Lung (tissue), 12 donors: ENCODE measurements around the gene SRD5A3. TPM values are rescaled to one million over a fixed set of nuclear protein-coding genes. Genes with fewer than 3 reads are reported as not detected.

Experiments
- ATAC-seq: fragments of 200-7000 bp; cut with Tn5 transposase; one replicate; pipeline ENCODE4 v1.9.1; 2020; ENCODE audit warnings: moderate number of reproducible peaks; ENCODE audit not compliant: insufficient read depth, low FRiP score
- DNase-seq, 3 donors: peaks; one replicate each; pipeline ENCODE4 v3.0.0-alpha.2; 2013 to 2017
- H3K27ac ChIP-seq, 2 donors: one replicate each; pipeline ENCODE4 v1.5.1; 2013; ENCODE audit warnings: mild to moderate bottlenecking in 2 of 2, moderate library complexity in 2 of 2, control low read depth in 1 of 2, inconsistent platforms in 1 of 2, low read depth in 1 of 2, low read length in 1 of 2
- H3K27me3 ChIP-seq, 3 donors: one replicate each; pipeline ENCODE4 v1.5.1; 2013; ENCODE audit warnings: low read length in 2 of 3; ENCODE audit not compliant: control insufficient read depth in 3 of 3, insufficient read depth in 3 of 3
- H3K36me3 ChIP-seq, 4 donors: one replicate each; pipeline ENCODE4 v1.5.1; 2013; ENCODE audit warnings: low read length in 4 of 4, mild to moderate bottlenecking in 1 of 4, moderate library complexity in 1 of 4; ENCODE audit not compliant: control insufficient read depth in 4 of 4, insufficient read depth in 4 of 4
- H3K4me1 ChIP-seq, 5 donors: one replicate each; pipeline ENCODE4 v1.5.1; 2013; ENCODE audit warnings: low read length in 5 of 5, mild to moderate bottlenecking in 2 of 5, moderate library complexity in 1 of 5; ENCODE audit not compliant: control insufficient read depth in 5 of 5, insufficient read depth in 5 of 5
- H3K4me3 ChIP-seq: one replicate; pipeline ENCODE4 v1.5.1; 2013; ENCODE audit warnings: mild to moderate bottlenecking, control low read depth, moderate library complexity
- H3K9ac ChIP-seq, 2 donors: one replicate each; pipeline ENCODE4 v1.5.1; 2013; ENCODE audit warnings: low read length in 2 of 2, control low read depth in 1 of 2; ENCODE audit not compliant: insufficient read depth in 1 of 2
- H3K9me3 ChIP-seq, 4 donors: one replicate each; pipeline ENCODE4 v1.5.1; 2013; ENCODE audit warnings: low read length in 3 of 4, mild to moderate bottlenecking in 1 of 4, moderate library complexity in 1 of 4; ENCODE audit not compliant: control insufficient read depth in 4 of 4, insufficient read depth in 3 of 4
- WGBS, 2 donors: extraction: QIAGEN DNeasy Blood & Tissue Kit; methylation state at CpG; one replicate each; pipeline ENCODE4 v1.1.7; 2013; 5-methylcytosine and 5-hydroxymethylcytosine counted together
- polyA plus RNA-seq, 2 donors: library from polyadenylated mRNA; stranded (reverse); fragments of 200-250 nt; gene quantifications; one replicate each; pipeline ENCODE4 v1.2.1, GENCODE V29; 2013
- total RNA-seq, 2 donors: library from RNA; depleted of rRNA in 1 of 2; stranded (reverse); fragments of >200 nt in 1 of 2; gene quantifications; one replicate each; pipeline ENCODE4 v1.2.1, GENCODE V29; 2014 to 2021
- TF ChIP-seq, protein P1 (sequence below): IDR thresholded peaks from 2 replicates; pipeline ENCODE4 v1.5.1; 2012; ENCODE audit warnings: mild to moderate bottlenecking; ENCODE audit errors: control extremely low read depth, extremely low read depth
- donor health status: control.
- donor health status: control.
- donor health status: Bipolar disorder and iron deficiency.
- donor health status: healthy.
- donor health status: DM: yes; HTN: yes; CAD: no.

The SRD5A3 gene
- total and polyA plus RNA-seq, 4 donors = 13.6 to 37.1 (median 24.0) TPM

DNA sequence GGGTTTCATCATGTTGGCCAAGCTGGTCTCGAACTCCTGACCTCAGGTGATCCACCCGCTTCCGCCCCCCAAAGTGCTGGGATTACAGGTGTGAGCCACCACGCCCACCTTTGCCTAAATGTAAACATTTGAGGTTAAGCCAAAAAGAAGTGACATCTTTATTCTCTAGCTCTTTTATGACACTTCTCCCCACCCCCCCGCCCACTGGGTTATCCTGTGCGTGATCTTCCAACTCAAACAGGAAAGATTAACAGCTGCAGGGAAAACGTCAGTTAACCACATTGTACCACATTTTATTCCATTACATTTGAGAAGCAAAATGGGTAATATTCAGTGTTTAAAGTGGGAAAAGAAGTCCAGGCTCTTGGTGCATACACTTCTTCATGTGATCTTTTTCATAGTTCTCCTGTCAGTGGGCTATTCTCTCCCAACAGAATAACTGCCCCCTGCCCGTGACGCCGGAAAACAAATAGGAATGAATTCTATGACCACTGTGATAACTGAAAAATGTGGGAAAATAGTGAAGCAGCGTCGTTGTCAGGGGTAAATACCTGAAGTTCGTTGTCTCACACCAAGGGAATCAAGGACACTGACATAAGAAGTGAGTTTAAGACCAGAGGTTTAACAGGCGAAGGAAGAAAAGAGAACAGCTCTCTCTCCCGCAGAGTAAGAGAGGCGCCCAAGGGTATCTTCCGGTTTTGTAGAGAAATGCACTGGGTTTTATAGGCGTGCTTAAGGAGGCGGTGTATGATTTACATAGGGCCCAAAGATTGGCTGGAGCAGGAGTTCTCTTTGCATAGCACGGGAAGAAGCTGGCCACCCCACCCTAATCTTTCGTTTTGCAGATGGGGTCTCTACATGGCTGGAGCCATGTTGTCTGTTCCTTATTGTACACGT, 9.7 kb upstream of the SRD5A3 start:
- Histone ChIP-seq H3K9ac (no peak overlapping the region), H3K9me3 (peaks cover 0 to 2% (median 0%) of the 10 kb centered on the region in 4 donors), H3K27ac (no peak overlapping the region), H3K36me3 (no peaks in the 10 kb centered on the region), H3K4me1 (no peaks in the 10 kb centered on the region), H3K4me3 (no peak overlapping the region), H3K27me3 (no peaks in the 10 kb centered on the region)
- ATAC-seq (no peak), DNase-seq (no peak)
- TF ChIP-seq, protein P1, sequence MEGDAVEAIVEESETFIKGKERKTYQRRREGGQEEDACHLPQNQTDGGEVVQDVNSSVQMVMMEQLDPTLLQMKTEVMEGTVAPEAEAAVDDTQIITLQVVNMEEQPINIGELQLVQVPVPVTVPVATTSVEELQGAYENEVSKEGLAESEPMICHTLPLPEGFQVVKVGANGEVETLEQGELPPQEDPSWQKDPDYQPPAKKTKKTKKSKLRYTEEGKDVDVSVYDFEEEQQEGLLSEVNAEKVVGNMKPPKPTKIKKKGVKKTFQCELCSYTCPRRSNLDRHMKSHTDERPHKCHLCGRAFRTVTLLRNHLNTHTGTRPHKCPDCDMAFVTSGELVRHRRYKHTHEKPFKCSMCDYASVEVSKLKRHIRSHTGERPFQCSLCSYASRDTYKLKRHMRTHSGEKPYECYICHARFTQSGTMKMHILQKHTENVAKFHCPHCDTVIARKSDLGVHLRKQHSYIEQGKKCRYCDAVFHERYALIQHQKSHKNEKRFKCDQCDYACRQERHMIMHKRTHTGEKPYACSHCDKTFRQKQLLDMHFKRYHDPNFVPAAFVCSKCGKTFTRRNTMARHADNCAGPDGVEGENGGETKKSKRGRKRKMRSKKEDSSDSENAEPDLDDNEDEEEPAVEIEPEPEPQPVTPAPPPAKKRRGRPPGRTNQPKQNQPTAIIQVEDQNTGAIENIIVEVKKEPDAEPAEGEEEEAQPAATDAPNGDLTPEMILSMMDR = no peak
- 61 to 77% methylated on average over 22 of the region's 22 CpGs for WGBS, 2 donors

DNA sequence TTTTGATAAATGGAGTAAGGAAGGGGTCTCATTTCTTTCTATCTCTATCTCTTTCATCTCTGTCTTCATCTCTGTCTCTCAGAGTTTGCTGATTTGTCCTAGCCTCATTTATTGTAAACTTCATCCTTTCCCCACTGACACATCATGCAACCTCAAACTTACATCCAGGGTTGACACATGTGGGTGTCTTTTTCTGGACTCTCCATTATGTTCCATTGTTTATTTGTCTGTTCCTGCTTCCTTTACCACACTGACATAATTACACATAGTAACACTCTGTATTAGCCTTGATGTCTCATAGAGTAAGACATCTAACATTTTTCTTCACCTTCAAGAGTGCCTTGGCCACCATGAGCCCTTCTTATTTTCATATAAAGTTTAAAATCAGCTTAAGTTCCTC, 8.1 kb upstream of the SRD5A3 start:
- TF ChIP-seq, protein P1 = no peak
- Histone ChIP-seq H3K36me3 (no peaks in the 10 kb centered on the region), H3K27me3 (no peaks in the 10 kb centered on the region), H3K27ac (no peak overlapping the region), H3K4me1 (no peaks in the 10 kb centered on the region), H3K9me3 (peaks cover 0 to 2% (median 0%) of the 10 kb centered on the region in 4 donors), H3K4me3 (no peak overlapping the region), H3K9ac (no peak overlapping the region)
- ATAC-seq (no peak), DNase-seq (no peak)

DNA sequence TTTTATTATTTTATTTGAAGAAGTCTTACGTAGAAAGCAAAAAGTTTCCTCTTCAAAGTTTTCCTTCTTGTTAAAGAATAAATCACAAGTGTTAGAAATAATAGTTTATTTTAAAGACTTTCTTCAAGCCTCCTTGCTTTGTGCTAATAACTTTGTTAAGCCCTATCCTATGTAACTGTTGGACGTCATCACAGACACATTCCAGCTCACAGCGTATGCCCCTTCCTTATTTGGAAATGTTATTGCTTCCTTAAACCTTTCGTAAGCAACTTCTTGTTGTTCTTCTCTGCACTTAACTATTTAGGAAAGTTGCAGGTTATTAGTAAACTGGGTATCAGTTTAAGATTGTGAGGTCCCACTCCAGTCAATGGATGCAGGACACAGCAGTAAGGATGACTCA, 7.6 kb upstream of the SRD5A3 start:
- WGBS, 2 donors = 52 to 67% methylated on average over 4 of the region's 4 CpGs
- Histone ChIP-seq H3K9ac (no peak overlapping the region), H3K27ac (no peak overlapping the region), H3K36me3 (no peaks in the 10 kb centered on the region), H3K27me3 (no peaks in the 10 kb centered on the region), H3K9me3 (peaks cover 0 to 2% (median 0%) of the 10 kb centered on the region in 4 donors), H3K4me3 (no peak overlapping the region), H3K4me1 (no peaks in the 10 kb centered on the region)
- DNase-seq (no peak), ATAC-seq (no peak)
- TF ChIP-seq, protein P1 = no peak

DNA sequence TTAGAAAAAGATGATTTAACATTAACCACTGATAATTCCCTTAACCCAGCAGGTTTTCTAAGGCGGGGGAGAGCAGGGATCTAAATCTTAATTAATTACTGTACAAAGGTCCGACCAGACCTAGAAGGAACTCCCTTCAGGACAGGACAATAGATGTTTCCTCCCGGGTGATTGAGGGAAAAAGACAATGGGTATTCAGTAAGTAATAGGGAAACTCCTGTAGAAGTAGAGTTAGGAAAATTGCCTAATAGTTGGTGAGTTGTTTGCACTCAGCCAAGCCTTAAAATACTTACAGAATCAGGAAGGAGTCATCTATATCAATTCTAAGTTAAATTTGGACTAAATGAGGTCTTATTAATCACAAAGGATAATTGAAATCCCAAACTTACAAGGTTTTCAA, 5.8 kb upstream of the SRD5A3 start:
- H3K36me3 ChIP-seq = no peaks in the 10 kb centered on the region
- peaks cover 0 to 2% (median 0%) of the 10 kb centered on the region in 4 donors for H3K9me3 ChIP-seq
- TF ChIP-seq, protein P1 = no peak
- H3K4me1 ChIP-seq = no peaks in the 10 kb centered on the region
- H3K4me3 ChIP-seq = no peak overlapping the region
- H3K9ac ChIP-seq = no peak overlapping the region
- DNase-seq (no peak), ATAC-seq (no peak)
- 55 to 57% methylated on average over 3 of the region's 3 CpGs for WGBS, 2 donors
- no peak overlapping the region for H3K27ac ChIP-seq
- H3K27me3 ChIP-seq = no peaks in the 10 kb centered on the region
